IMR-90 (cell line): ENCODE measurements around the gene ADAMTS3.

Source experiments
- BHLHE40 ChIP-seq: fragments of 150-350 bp; IDR thresholded peaks from 2 replicates; pipeline ENCODE4 v1.6.1; 2016; ENCODE audit warnings: mild to moderate bottlenecking, low read depth, low read length
- CEBPB ChIP-seq: IDR thresholded peaks from 2 replicates; pipeline ENCODE4 v1.6.1; 2012; ENCODE audit warnings: low read depth, low read length, improper control_type of control experiment
- CHD1 ChIP-seq: IDR thresholded peaks from 2 replicates; pipeline ENCODE4 v1.6.1; 2012; ENCODE audit warnings: low read depth, low read length, improper control_type of control experiment
- FOS ChIP-seq: fragments of 150-350 bp; IDR thresholded peaks from 2 replicates; pipeline ENCODE4 v1.6.1; 2016; ENCODE audit warnings: low read depth, low read length
- MAFK ChIP-seq: IDR thresholded peaks from 2 replicates; pipeline ENCODE4 v1.6.1; 2012; ENCODE audit warnings: low read depth, low read length, improper control_type of control experiment
- MXI1 ChIP-seq: IDR thresholded peaks from 2 replicates; pipeline ENCODE4 v1.6.1; 2012; ENCODE audit warnings: low read depth, mild to moderate bottlenecking, low read length, moderate library complexity, borderline replicate concordance
- POLR2A ChIP-seq: IDR thresholded peaks from 2 replicates; pipeline ENCODE4 v1.6.1; 2012; ENCODE audit warnings: mild to moderate bottlenecking, low read depth, low read length
- RAD21 ChIP-seq: IDR thresholded peaks from 2 replicates; pipeline ENCODE4 v1.6.1; 2012; ENCODE audit warnings: low read length, improper control_type of control experiment
- RFX5 ChIP-seq: IDR thresholded peaks from 2 replicates; pipeline ENCODE4 v1.8.0; 2012; ENCODE audit warnings: low read depth, mild to moderate bottlenecking, low read length, moderate library complexity
- SMC3 ChIP-seq: fragments of 150-350 bp; IDR thresholded peaks from 2 replicates; pipeline ENCODE4 v1.6.1; 2016; ENCODE audit warnings: low read depth, mild to moderate bottlenecking, antibody characterized with exemption, low read length, moderate library complexity
- TF ChIP-seq, protein P1 (sequence below): conservative IDR thresholded peaks from 2 replicates; pipeline ENCODE4 v1.5.1; 2012; ENCODE audit warnings: mild to moderate bottlenecking, low read depth, low read length, improper control_type of control experiment
- TF ChIP-seq, protein P2 (sequence below): fragments of 150-350 bp; IDR thresholded peaks from 2 replicates; pipeline ENCODE4 v1.6.1; 2017; ENCODE audit warnings: mild to moderate bottlenecking, antibody characterized with exemption, low read length, low read depth

DNA sequence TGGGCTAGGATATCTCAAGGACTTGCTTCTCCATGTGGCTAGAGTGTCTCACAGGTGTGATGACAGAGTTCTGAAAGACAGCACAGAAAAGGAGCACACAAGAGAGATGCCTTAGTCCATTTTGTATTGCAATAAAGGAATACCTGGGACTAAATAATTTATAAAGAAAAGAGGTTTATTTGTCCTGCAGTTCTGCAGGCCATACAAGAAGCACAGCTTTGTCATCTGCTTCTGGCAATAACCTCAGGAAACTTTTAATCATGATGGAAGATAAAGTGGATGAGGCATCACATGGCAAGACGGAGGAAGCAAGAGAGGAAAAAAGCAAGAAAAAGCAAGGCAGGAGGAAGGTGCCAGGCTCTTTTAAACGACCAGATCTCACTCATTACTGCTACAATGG, 126.9 kb downstream of the ADAMTS3 start:
- TF ChIP-seq, protein P1, sequence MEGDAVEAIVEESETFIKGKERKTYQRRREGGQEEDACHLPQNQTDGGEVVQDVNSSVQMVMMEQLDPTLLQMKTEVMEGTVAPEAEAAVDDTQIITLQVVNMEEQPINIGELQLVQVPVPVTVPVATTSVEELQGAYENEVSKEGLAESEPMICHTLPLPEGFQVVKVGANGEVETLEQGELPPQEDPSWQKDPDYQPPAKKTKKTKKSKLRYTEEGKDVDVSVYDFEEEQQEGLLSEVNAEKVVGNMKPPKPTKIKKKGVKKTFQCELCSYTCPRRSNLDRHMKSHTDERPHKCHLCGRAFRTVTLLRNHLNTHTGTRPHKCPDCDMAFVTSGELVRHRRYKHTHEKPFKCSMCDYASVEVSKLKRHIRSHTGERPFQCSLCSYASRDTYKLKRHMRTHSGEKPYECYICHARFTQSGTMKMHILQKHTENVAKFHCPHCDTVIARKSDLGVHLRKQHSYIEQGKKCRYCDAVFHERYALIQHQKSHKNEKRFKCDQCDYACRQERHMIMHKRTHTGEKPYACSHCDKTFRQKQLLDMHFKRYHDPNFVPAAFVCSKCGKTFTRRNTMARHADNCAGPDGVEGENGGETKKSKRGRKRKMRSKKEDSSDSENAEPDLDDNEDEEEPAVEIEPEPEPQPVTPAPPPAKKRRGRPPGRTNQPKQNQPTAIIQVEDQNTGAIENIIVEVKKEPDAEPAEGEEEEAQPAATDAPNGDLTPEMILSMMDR: no peak
- TF ChIP-seq FOS (no peak), POLR2A (no peak), CEBPB (no peak), MAFK (no peak), RFX5 (no peak), BHLHE40 (no peak), MXI1 (no peak), CHD1 (no peak), SMC3 (no peak), RAD21 (no peak)
- TF ChIP-seq, protein P2, sequence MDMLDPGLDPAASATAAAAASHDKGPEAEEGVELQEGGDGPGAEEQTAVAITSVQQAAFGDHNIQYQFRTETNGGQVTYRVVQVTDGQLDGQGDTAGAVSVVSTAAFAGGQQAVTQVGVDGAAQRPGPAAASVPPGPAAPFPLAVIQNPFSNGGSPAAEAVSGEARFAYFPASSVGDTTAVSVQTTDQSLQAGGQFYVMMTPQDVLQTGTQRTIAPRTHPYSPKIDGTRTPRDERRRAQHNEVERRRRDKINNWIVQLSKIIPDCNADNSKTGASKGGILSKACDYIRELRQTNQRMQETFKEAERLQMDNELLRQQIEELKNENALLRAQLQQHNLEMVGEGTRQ: no peak
